Left lobe of liver (tissue), 2 donors: ENCODE results near the gene SPATA25. TPM values are rescaled to one million over a fixed set of nuclear protein-coding genes. Genes with fewer than 3 reads are reported as not detected.
A peak's percentile ranks its signal among the peaks of the same experiment; 100 is the strongest.

Source experiments
- ATAC-seq: fragments of 200-7000 bp; cut with Tn5 transposase; one replicate; pipeline ENCODE4 v1.9.1; 2020; ENCODE audit warnings: mild to moderate bottlenecking, moderate library complexity
- DNase-seq: peaks from one replicate; pipeline ENCODE4 v3.0.0-alpha.2; 2020; ENCODE audit warnings: low spot score
- total RNA-seq: library from RNA; stranded (reverse); gene quantifications from one replicate; pipeline ENCODE4 v1.2.1, GENCODE V29; 2021
- donor health status: DM: no; HTN: no; CAD: no; lungs with moderate emphysema.
- donor health status: DM: no; HTN: yes; CAD: no.

Gene SPATA25
- total RNA-seq, 1 donor from 2014 or later = 4.2 TPM

DNA sequence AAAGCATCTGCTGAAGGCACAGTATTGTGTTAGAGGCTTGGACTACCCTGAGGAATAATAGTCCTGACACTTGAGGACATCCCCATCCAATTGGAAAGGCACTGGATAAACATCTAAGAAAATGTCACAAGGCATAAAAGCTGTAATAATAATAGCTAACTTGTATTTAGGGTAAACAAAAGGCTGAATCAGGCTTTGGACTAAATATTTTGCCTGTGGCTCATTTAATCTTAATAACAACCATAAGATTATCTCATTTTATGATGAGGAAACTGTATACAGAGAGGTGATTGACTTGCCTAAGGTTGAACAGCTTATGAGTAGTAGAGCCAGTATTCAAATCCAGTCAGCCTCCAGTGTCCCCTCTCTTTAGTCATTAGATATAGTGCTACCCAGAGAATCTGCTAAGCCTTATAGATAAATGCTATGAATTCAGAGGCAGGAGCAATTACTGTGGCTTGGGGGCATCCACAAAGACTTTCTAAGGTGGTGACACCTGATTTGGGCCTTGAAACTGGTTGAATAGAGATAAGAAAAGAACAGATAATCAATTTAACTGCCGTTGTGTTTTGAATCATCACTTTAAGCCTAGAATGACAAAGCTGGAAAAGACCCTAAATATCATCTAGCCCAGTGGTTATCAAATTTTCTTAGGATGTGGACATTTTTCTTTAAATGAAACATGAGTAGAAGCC lies 13.9 kb downstream of the SPATA25 start:
- ATAC-seq = no peak
- no peak for DNase-seq

- ATAC-seq (no peak), DNase-seq (no peak)
Observed at GRCh38 chr20:45872626-45873025, 14.8 kb downstream of the SPATA25 start.

DNA sequence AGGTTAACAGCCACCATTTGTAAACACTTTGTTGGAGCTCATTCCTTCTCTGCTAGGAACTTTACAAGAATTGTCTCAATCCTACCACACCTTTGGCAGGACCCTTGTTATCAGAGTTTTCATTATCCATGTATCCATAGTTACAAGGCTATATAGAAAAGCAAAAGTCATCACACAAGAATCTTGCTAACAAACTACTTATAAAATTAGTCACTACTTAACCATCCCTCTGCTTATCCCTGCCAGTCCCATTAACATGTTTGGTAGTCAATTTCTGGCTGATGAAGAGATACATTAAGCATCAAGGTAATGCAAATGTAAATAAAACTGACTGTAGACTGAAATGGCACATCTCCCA lies 19.6 kb downstream of the SPATA25 start:
- DNase-seq (no peak), ATAC-seq (no peak)

DNA sequence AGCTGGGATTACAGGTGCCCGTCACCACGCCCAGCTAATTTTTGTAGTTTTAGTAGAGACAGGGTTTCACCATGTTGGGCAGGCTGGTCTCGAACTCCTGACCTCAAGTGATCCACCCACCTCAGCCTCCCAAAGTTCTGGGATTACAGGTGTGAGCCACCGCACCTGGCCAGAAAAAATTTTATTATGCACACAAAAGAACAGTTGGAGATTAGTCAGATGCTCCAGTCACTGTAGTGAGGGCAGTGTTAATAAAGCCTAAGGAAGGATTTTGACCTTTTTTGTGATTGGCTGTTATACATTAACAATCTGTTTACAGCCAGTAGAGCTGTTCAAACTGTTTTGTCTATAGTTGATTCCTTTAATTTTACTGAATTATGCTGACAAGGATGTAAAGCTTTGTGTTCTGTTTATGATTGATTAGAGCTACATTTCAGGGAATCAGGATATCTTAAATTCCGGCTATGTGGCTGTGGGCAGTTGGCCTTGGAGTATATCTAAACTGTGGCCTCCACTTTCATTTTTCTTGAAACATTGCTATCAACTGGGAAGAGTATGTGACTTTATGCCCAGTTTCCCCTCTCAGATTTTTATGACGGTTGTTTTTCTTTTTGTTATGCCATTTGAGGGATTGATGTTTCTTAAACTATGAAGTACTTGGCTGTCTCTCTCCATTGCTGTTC lies 20.1 kb downstream of the SPATA25 start:
- ATAC-seq (no peak), DNase-seq (no peak)

- ATAC-seq = no peak
- no peak for DNase-seq
Observed at GRCh38 chr20:45866454-45866853, 21.0 kb downstream of the SPATA25 start.

- ATAC-seq (peak; percentile 32), DNase-seq (no peak)
Observed at GRCh38 chr20:45863543-45864470, 23.6 kb downstream of the SPATA25 start.

GRCh38 chr20:45861221-45862075 lies 26.0 kb downstream of the SPATA25 start:
- DNase-seq = no peak
- no peak for ATAC-seq

DNA sequence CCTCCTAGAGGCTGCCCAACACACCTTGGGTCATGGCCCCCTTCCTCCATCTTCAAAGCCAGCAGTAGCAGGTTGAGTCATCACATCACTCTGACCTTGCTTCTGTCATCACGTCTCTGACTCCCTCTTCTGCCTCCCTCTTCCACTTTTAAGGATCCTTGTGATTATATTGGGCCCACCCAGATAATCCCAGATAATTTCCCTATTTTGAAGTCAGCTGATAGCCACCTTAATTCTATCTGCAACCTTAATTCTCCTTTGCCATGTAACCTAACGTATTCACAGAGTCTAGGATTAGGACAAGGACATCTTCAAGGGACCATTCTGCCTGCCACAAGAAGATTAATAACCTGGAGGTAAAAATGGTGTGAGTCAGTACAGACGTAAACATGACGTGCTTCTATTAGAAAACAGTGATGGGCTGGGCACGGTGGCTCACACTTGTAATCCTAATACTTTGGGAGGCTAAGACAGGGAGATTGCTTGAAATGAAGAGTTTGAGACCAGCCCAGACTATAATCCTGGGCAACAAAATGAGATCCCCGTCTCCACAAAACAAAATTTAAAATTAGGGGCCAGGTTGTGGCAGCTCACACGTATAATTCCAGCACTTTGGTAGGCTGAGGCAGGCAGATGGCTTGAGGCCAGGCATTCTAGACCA lies 26.7 kb downstream of the SPATA25 start:
- no peak for DNase-seq
- no peak for ATAC-seq

DNA sequence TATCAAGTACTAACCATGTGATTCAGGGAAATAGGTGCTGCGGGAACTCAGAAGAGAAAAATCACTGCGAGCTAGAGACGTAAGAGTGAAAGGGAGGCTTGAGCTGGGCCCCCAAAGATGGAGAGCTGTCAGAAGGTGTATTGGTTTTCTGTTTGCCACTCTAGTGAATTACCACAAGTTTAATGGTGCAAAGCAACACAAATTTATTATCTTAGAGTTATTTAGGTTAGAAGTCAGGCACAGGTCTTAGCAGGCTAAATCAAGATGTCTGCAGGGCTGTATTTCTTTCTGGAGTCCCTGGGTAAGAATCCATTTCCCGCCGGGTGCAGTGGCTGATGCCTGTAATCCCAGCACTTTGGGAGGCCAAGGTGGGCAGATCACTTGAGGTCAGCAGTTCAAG lies 27.5 kb downstream of the SPATA25 start:
- DNase-seq = no peak
- no peak for ATAC-seq

GRCh38 chr20:45857882-45858216 lies 29.6 kb downstream of the SPATA25 start:
- DNase-seq (no peak), ATAC-seq (peak; percentile 17)

DNA sequence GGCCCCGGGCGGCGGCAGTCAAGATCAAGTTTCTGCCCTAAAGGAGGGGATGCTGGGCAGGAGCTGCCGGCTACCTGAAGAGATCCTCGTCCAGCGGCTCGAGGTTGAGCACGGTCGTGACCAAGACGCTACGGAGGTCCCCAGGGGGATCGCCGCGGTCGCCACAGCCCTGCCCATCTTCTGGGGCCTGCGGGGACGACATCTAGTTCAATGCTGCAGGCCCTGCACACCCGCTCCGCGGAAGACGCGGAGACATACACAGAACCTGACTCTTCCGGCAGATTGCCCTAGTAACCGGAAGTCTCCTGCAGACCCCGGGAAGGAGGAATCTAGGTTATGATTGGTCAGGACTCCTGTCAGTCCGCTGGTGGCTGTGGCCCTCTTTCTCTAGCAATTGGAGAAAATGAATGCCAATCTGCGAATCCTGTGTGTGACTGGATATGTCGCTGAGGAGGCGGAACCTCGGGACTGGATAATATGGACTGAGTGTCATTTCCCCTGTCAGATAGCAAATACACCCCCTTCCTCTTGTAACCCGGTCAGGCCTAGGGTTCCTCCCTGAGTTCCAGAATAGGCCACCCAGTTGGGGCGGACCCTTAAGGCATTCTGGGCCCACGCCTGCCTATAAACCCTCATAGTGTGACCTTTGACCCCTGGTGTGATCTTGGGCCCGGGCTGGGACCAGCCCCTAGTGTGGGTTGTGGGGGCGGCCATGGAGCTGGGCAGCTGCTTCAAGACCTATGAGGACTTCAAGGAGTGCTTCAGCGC lies 30.1 kb downstream of the SPATA25 start, which contains the start of the genes ACOT8 and ZSWIM3:
Gene ACOT8, minus strand, starts transcription at position 279 of the 768 bp plus-strand sequence. Its CDS starts 77 bp downstream, at position 202.
Gene ZSWIM3, plus strand, starts transcription at position 501 of the 768 bp plus-strand sequence. Its CDS starts 212 bp downstream, at position 713.
- peak; percentile 96 for DNase-seq
- ATAC-seq = peak; percentile 99

- no peak for DNase-seq
- ATAC-seq = no peak
Observed at GRCh38 chr20:45853484-45853883, 33.9 kb downstream of the SPATA25 start.

- ATAC-seq = no peak
Observed at GRCh38 chr20:45852326-45852725, 35.1 kb downstream of the SPATA25 start.

DNA sequence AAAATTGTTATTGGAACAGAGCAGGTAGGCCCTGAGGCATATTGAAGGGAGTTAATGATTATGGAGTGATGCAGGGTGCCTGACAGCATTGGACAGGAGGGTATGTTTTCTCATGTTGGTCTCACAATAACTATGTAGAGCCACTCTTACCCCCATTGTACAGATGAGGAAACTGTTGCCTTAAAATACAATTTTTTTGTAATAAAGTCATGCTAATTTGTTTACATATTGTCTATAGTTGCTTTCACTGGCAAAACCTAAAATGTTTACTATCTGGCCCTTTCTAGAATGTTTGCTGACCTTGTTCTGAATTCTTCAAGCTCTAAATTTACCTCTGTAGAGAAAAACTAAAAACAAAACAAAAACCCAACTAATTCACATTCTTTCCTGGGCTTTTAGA lies 35.9 kb downstream of the SPATA25 start:
- DNase-seq (no peak), ATAC-seq (no peak)

More at GRCh38 chr20:45852326-45852725, 35.1 kb downstream of the SPATA25 start:
- DNase-seq = no peak

DNA sequence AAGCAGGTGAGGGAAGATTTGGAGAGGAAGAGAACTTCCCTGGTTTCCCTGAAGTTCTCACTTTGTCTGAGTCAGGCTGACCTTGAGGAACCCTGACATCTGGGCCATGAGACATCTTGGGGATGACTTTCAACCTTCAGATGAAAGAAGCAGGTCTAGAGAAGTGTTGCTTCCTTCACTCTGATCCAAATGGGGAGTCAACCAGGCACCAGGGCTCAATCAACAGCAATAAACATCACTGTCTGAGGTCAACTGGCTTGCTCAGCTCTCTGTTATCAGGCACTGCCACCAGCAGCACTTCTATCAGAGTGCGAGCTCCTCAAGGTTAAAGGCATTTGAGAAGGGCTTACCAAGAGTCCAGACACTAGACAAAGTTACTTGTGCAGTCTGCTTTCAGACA lies 36.5 kb downstream of the SPATA25 start:
- DNase-seq = no peak

DNA sequence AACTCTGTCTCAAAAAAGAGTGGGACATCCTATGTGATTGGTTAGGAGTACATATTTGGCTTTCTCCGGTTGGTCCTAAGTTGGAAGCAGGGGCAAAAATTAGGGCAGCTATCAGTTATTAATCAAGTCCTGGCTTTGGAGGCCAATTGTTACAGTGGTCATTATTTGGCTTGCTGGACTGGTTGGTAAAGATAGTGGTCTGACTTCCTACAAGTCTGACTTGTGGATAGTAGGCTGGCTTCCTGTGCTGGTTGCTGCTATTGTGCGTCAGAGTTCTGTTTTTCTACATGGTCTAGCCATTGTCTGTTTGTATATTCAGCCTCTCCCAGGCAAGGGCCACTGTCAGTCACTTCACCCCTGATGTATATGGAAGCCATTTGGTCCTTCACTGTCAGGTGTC lies 37.2 kb downstream of the SPATA25 start:
- DNase-seq = no peak

More for the DNA sequence above, 36.5 kb downstream of the SPATA25 start:
- ATAC-seq = no peak

GRCh38 chr20:45848969-45849582 lies 38.3 kb downstream of the SPATA25 start:
- DNase-seq (no peak), ATAC-seq (no peak)

More for the DNA sequence above, 37.2 kb downstream of the SPATA25 start:
- ATAC-seq = no peak

- no peak for DNase-seq
- no peak for ATAC-seq
Observed at GRCh38 chr20:45848421-45848820, 39.0 kb downstream of the SPATA25 start.

GRCh38 chr20:45845452-45845851 lies 42.0 kb downstream of the SPATA25 start:
- ATAC-seq (no peak), DNase-seq (no peak)
